Activated gamma-delta T cell (primary cell): ENCODE results near the gene SMIM44.
"Not testable (repeated sequence)": the region's sequence is repeated elsewhere in the genome, so short reads cannot be mapped to it uniquely, and the experiment has no call there.

Source experiments
- DNase-seq: peaks from one replicate; lab custom pipeline; 2025; lab: John Stamatoyannopoulos, UW

SMIM44 gene

DNA sequence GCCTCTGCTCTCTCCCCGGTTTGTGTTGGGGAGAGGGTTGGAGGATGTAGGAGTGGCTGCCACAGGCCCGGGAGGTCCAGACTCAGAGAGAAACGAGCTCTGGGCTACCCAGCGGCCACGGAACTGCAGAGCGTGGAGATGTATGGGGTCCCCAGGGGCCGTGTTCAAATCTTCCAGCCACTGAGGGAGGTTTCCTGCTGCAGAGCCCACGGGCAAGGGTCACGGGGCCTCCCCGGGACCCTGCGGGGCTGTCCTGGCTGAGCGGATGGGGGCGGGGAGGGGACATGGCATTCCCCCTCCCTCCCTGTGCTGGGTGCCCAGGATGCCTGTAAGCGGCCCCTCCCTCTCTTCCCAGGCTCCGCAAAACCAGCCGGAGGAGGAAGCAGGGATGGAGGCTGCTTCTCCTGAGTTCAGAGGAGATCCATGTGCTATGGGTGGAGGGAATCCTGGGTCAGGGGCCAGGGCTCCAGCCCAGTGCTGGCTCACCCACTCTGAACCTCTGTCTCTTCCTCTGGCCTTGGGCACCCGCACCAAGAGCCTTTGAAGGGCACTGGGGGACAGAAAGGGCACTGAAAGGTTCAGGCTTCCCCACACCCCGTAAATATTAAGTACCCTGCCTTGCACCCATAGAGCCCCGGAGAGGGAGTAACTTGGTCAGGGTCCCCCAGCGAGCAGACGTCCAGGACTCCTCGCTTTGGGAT lies 25.6 kb downstream of the SMIM44 start:
- DNase-seq, result no peak

DNA sequence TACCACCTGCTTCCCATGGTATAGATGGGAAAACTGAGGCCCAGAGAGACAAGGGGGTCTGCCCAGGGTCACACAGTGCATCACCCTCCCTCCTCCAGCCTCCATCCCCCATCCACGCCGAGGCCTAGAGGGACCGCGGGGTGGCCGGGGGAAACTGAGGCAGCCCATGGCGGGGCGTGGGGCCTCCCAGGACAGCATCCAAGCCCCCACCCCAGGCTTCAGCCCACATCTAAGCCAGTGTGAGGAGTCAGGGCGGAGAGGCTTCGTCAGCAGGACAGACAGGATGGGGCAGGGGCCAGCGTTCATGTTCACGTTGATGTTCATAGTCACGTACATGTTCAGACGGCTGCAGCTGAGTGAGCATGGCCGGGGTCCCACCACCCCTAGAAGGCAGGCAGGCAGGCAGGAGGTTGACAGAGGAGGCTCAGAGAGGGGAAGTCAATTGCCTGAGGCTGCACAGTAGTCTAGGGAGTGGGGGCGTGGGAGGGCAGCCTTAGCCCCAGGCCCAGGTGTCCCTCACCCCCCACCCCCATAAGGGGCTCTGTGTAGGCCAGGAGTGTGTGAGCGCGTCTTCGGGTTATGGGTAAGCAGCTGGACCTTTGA lies 26.2 kb downstream of the SMIM44 start:
- DNase-seq, result no peak

DNA sequence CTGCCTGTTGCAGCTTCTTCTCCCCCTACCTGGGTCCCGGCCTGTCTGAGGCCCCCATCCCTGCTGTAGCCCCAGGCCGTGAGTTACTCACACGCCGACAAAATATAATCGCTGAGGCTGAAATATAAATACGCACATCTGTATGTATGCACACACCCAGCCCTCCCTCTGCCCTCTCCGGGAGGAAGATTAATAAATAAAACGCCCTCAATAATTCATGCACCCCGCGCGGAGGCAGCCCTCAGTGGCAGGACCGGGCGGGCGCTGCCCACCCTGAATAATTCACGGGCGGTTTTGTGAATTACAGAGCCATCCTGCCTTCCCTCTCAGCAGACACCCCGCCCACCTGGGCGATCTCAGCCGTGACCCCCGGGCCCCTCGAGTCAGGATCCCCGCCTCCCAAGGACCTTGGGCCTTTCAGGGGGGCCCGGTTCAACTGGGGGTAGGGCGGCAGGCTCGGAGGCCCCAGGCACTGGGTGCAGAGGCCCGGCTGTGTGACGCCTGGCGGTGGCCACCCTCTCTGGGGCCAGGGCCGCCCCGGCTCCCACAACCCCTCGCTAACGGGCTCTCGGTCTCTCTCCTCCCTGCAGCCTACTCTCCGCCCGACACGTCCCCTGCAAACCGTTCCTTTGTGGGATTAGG lies 27.2 kb downstream of the SMIM44 start:
- no peak for DNase-seq

- DNase-seq, result no peak
Observed at GRCh38 chr19:3455393-3455955, 27.8 kb downstream of the SMIM44 start.

GRCh38 chr19:3454656-3455392 lies 28.4 kb downstream of the SMIM44 start:
- DNase-seq, result no peak

GRCh38 chr19:3453840-3454239 lies 29.4 kb downstream of the SMIM44 start:
- no peak for DNase-seq

DNA sequence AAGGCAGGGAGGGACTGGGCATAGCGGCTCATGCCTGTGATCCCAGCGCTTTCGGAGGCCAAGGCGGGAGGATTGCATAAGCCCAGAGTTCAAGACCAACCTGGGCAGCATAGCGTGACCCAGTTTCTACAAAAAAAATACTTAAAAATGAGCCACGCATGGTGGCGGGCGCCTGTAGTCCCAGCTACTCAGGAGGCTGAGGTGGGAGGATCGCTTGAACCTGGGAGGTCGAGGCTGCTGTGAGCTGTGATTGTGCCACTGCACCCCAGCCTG lies 30.4 kb downstream of the SMIM44 start:
- not testable (repeated sequence) for DNase-seq

DNA sequence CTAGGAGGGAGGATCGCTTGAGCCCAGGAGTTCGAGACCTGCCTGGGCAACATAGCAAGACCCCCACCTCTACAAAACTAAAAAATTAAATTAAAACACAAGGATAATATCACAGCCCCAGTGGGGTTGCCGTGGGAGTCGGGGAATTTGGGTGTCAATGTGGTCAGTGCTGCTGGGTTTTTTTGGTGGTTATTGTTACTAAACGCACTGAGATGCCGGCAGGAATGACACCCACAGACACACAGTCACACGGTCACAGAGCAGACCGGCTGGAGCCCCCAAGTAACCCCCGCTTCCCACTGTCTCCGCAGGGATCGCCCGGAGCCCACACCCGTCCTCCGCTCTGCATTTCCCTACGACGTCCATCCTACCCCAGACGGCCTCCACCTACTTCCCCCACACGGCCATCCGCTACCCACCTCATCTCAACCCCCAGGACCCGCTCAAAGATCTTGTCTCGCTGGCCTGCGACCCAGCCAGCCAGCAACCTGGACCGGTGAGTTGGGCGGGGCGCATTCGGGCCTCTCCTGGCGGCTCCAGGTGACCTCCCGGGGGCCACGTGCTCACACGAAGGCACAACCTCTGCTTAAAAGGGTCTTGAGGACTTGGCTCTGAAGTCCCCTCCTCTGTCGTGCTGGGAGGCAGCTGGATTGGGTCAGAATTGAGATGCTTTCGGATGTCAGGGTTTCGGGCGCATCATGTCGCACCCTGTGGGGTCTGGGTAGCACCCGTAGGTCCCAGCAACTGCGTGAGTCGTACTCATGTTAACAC lies 30.9 kb downstream of the SMIM44 start:
- DNase-seq, result no peak

GRCh38 chr19:3451451-3451866 lies 31.8 kb downstream of the SMIM44 start:
- DNase-seq, result no peak

GRCh38 chr19:3450796-3451411 lies 32.3 kb downstream of the SMIM44 start:
- DNase-seq, result no peak

- DNase-seq, result no peak
Observed at GRCh38 chr19:3448616-3449334, 34.5 kb downstream of the SMIM44 start.

- DNase-seq, result not testable (repeated sequence)
Observed at GRCh38 chr19:3446657-3447056, 36.6 kb downstream of the SMIM44 start.

- no peak for DNase-seq
Observed at GRCh38 chr19:3444695-3445234, 38.5 kb downstream of the SMIM44 start.

DNA sequence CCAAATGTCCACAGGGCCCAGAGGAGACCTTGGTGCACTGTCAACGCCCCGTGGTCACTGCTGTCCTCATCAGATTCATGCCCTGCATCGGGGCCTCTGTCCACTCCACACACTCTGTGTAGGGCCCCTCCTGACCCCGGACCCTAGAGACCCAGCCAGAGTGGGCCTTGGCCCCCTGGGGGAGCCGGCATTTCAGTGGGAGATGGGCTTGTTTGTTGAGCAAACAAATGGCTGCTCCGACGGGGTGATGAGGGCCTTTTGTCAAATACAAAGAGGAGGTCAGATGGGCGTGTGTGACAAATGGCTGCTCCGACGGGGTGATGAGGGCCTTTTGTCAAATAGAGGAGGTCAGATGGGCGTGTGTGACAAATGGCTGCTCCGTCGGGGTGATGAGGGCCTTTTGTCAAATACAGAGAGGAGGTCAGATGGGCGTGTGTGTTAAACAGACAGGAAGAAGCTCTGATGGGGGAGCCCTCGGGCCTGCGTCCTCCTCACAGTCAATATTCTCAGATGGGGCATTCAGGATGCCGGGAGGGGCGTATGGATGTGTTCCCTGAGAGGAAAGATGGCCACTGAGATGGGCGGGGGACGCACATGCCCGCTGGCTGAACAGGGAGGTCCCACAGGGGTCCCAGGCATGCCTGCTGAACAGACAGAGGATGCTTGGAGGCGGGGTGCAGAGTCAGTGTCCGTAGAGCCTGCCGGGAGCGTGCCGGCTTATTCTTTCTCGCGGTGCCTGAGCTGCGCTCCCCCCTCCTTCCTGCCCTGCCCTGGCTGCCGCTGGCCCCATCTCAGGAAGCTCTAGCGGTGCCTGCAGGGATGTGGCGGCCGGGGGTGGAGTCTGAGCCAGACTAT lies 39.2 kb downstream of the SMIM44 start:
- no peak for DNase-seq

DNA sequence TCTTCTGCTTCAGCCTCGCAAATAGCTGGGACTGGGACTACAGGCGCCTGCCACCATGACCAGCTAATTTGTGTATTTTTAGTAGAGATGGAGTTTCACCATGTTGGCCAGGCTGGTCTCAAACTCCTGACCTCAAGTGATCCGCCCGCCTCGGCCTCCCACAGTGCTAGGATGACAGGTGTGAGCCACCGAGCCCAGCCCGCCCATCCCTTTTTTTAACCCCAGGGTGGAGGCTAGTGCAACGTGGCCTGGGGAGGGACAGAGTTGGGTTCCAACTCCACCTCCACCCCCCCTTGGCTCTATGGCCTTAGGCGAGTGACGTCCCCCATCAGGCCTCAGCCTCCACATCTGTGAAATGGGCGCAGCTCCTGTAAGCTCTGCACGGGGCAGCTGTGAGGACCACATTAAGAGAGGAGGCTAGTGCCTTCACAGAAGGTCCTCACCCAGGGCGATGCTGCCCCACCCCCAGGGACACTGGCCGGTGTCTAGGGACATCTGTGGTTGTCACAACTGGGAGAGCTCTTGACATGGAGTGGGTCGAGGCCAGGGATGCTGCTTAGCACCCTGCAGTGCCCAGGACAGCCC lies 40.7 kb downstream of the SMIM44 start:
- no peak for DNase-seq

- DNase-seq, result no peak
Observed at GRCh38 chr19:3441986-3442329, 41.3 kb downstream of the SMIM44 start.

GRCh38 chr19:3441089-3441985 lies 41.9 kb downstream of the SMIM44 start:
- DNase-seq, result no peak

DNA sequence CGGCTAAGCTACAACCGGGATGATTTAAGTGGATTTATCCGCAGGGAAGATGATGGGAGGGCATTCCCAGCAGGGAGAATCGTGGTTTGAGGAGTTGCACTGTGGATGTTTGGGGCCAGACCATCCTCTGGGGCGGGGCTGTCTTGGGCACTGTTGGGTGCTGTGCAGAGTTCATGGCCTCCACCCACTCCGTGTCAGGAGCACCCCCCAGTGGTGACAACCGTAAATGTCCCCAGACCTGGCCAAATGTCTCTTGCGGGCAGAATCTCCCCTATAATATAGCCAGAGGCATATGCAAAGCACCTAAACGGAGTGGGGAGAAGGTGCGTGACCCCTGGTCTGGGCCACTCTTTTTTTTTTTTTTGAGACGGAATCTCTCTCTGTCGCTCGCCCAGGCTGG lies 43.2 kb downstream of the SMIM44 start:
- DNase-seq, result no peak
